Measurements from ENCODE around the gene STK39. TPM values are rescaled to one million over a fixed set of nuclear protein-coding genes. Genes with fewer than 3 reads are reported as not detected.

Gene STK39
- total and polyA plus RNA-seq, 4 donors: 8.5 to 18.7 (median 11.2) TPM

GRCh38 chr2:167953776-167954175, 293.6 kb downstream of the STK39 start:
- DNase-seq (no peak), ATAC-seq (ENCODE audit: insufficient read depth, low FRiP score) (no peak)
- Histone ChIP-seq H3K9me3 (ENCODE audit: control insufficient read depth in 4 of 4, insufficient read depth in 3 of 4, low read length in 3 of 4) (peaks cover 0 to 1% (median 0%) of the 10 kb centered on the region in 4 donors), H3K36me3 (ENCODE audit: control insufficient read depth in 4 of 4, insufficient read depth in 4 of 4, low read length in 4 of 4) (peaks cover 0 to 4% (median 0%) of the 10 kb centered on the region in 4 donors), H3K4me3 (no peak overlapping the region), H3K27me3 (ENCODE audit: control insufficient read depth in 3 of 3, insufficient read depth in 3 of 3, low read length in 2 of 3) (no peaks in the 10 kb centered on the region), H3K27ac (ENCODE audit: low read depth in 1 of 2, low read length in 1 of 2) (no peak overlapping the region), H3K4me1 (ENCODE audit: control insufficient read depth in 5 of 5, insufficient read depth in 5 of 5, low read length in 5 of 5) (no peaks in the 10 kb centered on the region), H3K9ac (ENCODE audit: insufficient read depth in 1 of 2, low read length in 2 of 2) (no peak overlapping the region)
- WGBS, 2 donors: 96 to 98% methylated on average over 3 of the region's 3 CpGs
- no peak for TF ChIP-seq CTCF (IDR thresholded peaks at IDR 0.05; ENCODE audit: control extremely low read depth, extremely low read depth)

- Histone ChIP-seq H3K4me3 (no peak overlapping the region), H3K4me1 (ENCODE audit: control insufficient read depth in 5 of 5, insufficient read depth in 5 of 5, low read length in 5 of 5) (peaks cover 0 to under 1% (median 0%) of the 10 kb centered on the region in 5 donors), H3K27ac (ENCODE audit: low read depth in 1 of 2, low read length in 1 of 2) (no peak overlapping the region), H3K9me3 (ENCODE audit: control insufficient read depth in 4 of 4, insufficient read depth in 3 of 4, low read length in 3 of 4) (peaks cover 0 to 1% (median 0%) of the 10 kb centered on the region in 4 donors), H3K9ac (ENCODE audit: insufficient read depth in 1 of 2, low read length in 2 of 2) (no peak overlapping the region), H3K27me3 (ENCODE audit: control insufficient read depth in 3 of 3, insufficient read depth in 3 of 3, low read length in 2 of 3) (no peaks in the 10 kb centered on the region), H3K36me3 (ENCODE audit: control insufficient read depth in 4 of 4, insufficient read depth in 4 of 4, low read length in 4 of 4) (peaks cover 0 to 2% (median 0%) of the 10 kb centered on the region in 4 donors)
- no peak for DNase-seq
- TF ChIP-seq CTCF (IDR thresholded peaks at IDR 0.05; ENCODE audit: control extremely low read depth, extremely low read depth): no peak
- 96 to 99% methylated on average over 2 of the region's 2 CpGs for WGBS, 2 donors
- no peak for ATAC-seq (ENCODE audit: insufficient read depth, low FRiP score)
Measured at GRCh38 chr2:167950571-167950970, 296.8 kb downstream of the STK39 start.

- 78 to 82% methylated on average over 3 of the region's 3 CpGs for WGBS, 2 donors
Measured at GRCh38 chr2:167946441-167946841, 301.0 kb downstream of the STK39 start.

More at GRCh38 chr2:167946441-167946841, 301.0 kb downstream of the STK39 start:
- H3K27ac ChIP-seq (ENCODE audit: low read depth in 1 of 2, low read length in 1 of 2): no peak overlapping the region
- H3K27me3 ChIP-seq (ENCODE audit: control insufficient read depth in 3 of 3, insufficient read depth in 3 of 3, low read length in 2 of 3): no peaks in the 10 kb centered on the region
- TF ChIP-seq CTCF (IDR thresholded peaks at IDR 0.05; ENCODE audit: control extremely low read depth, extremely low read depth): no peak
- no peak for ATAC-seq (ENCODE audit: insufficient read depth, low FRiP score)
- H3K36me3 ChIP-seq (ENCODE audit: control insufficient read depth in 4 of 4, insufficient read depth in 4 of 4, low read length in 4 of 4): no peaks in the 10 kb centered on the region
- H3K9me3 ChIP-seq (ENCODE audit: control insufficient read depth in 4 of 4, insufficient read depth in 3 of 4, low read length in 3 of 4): no peaks in the 10 kb centered on the region
- no peak overlapping the region for H3K4me3 ChIP-seq
- H3K9ac ChIP-seq (ENCODE audit: insufficient read depth in 1 of 2, low read length in 2 of 2): no peak overlapping the region
- DNase-seq: no peak
- peaks cover 0 to 7% (median 0%) of the 10 kb centered on the region in 5 donors for H3K4me1 ChIP-seq (ENCODE audit: control insufficient read depth in 5 of 5, insufficient read depth in 5 of 5, low read length in 5 of 5)
